ENCODE data around the gene NELFB.

Gene NELFB

DNA sequence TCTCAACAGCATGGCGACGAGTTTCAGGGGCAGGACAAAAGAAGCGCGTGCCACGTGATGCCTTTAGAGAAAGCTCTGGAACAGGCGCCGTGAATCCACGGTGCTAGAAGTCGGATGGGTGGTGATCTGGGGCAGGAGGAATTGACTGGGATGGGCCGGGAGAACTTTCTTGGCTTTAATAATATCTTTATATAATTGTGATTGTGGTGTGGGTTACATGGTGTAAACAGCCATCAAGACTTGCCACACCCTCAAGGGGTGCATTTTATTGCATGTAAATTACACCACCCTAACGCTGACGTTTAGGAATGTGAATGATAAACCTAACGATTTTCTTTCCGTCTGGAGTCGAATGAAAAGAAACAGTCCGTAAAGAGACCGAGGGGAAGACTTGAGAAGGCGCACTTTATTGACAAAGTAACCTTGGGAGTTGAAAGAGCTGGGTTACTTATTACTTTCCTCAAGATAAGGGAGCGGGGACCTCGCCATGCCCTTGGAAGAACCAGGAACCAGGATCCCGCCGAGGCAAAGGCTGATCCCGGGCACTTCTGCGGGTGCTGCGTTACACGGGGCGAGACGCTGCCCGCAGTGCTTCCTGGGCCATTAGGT, 38.5 kb downstream of the NELFB start:
- DNase-seq, result no peak

DNA sequence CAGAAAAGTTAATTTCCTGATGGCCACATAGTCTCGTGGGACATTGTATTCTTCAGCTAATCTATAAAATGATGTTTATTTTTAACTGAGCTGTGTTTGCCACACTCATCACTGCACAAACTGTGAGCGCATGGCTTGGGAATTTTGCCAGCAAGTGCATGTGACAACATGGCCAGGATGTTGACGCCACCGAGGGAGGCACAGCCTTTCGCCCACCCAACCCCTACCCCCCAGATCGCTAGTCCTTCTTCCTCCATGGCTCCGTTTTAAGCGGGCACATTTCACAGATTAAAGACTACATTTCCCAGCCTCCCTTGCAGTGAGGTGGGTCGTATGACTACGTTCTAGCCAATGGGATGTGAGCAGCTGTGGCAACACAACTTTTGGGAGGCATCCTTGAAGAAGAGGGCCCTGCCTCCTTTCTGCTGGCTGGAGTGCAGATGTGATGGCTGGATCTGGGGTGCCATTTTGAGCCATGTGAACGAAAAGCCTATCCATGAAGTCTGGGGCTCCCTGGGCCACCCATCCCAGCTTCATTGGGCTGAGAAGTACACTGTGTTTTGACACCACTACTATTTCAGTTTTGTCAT, 39.1 kb downstream of the NELFB start:
- no peak for DNase-seq

DNA sequence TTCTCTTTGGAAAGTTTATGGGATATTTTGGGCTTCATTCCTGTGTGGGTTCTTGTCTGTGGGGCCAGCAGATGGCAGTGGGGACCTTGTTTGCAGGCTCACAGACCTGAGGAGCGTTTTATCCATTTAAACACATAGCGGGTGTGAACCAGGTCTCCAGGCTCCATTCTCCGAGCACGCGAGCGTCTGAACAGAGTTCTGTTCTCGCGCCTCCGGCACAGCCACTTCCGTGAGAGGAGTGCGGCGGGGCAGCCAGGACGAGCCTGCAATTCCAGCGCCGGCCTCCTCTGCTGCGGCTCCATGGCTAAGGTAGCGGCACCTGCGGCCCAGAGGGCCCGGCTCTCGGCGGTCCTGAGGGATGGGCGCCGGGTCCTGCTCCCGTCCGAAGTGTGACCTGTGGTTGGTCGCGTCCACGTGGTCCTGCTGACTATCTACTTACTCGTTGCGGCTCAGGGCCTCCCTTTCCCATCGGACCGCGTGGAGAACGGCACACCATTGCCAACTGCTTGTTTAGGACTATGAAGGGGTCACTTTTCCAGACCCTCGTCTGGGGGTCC, 39.6 kb downstream of the NELFB start:
- no peak for DNase-seq

DNA sequence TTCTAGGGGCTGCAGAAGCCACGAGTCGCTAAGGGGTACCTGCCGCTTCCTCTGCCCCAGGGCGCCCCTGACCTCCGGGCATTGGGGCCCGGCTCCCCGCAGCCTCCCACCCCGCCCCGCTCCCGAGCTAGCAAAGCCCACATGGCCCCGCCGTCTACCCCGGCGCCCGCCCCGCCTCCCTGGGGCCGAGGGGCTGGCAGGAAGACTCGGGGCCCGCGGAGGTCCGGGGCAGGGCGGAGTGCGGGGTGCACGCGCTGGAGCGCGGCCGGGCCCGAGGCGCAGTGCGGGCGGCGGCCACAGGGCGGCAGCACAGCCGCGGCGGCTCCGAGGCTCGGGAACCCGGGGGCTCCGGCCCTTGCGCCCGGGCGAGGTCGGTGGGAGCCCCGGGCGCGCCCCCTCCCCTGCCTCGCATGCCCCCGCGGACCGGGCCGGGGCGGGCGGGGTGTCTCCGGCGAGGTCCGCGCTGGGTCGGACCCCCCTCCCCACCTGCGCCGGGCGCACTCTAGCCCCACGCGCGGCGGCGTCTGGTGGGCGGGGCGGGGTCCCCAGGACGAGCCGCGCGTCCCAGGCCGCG, 40.2 kb downstream of the NELFB start:
- DNase-seq, result no peak

- no peak for DNase-seq
Observed at GRCh38 chr9:137295849-137296669, 40.9 kb downstream of the NELFB start.

- DNase-seq, result no peak
Observed at GRCh38 chr9:137296670-137297664, 41.8 kb downstream of the NELFB start.

GRCh38 chr9:137297966-137298365, 42.8 kb downstream of the NELFB start:
- no peak for DNase-seq

- DNase-seq, result no peak
Observed at GRCh38 chr9:137298401-137299202, 43.5 kb downstream of the NELFB start.

GRCh38 chr9:137299203-137299565, 44.1 kb downstream of the NELFB start:
- DNase-seq, result no peak

DNA sequence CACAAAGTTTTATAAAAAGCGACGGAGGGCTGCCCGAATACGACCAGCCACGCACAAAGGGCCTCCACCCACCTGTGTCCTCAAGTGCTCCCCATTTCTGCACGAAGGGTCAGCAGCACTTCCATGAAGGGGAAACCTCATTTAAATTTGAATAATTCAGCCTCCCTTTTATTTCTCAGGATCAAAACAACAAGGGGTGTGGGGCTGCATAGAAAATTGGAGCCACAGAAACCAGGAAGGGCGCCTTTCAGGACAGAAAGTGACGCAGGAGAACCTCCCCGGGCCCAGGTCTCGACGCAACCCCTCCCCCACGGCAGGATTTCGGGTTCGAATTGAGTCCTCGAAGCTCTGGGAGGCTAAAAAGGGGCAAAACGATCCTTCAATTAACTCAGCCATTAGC, 44.8 kb downstream of the NELFB start:
- DNase-seq, result no peak

- no peak for DNase-seq
Observed at GRCh38 chr9:137300567-137301080, 45.5 kb downstream of the NELFB start.

- no peak for DNase-seq
Observed at GRCh38 chr9:137301081-137301947, 46.2 kb downstream of the NELFB start.

GRCh38 chr9:137302118-137302448, 47.0 kb downstream of the NELFB start, which contains the start of gene NRARP:
Gene NRARP (minus strand): TSS chr9:137302271. CDS start chr9:137301928, 343 bp downstream.
- DNase-seq, result peak; percentile 77

- DNase-seq, result no peak
Observed at GRCh38 chr9:137302449-137303150, 47.5 kb downstream of the NELFB start.

DNA sequence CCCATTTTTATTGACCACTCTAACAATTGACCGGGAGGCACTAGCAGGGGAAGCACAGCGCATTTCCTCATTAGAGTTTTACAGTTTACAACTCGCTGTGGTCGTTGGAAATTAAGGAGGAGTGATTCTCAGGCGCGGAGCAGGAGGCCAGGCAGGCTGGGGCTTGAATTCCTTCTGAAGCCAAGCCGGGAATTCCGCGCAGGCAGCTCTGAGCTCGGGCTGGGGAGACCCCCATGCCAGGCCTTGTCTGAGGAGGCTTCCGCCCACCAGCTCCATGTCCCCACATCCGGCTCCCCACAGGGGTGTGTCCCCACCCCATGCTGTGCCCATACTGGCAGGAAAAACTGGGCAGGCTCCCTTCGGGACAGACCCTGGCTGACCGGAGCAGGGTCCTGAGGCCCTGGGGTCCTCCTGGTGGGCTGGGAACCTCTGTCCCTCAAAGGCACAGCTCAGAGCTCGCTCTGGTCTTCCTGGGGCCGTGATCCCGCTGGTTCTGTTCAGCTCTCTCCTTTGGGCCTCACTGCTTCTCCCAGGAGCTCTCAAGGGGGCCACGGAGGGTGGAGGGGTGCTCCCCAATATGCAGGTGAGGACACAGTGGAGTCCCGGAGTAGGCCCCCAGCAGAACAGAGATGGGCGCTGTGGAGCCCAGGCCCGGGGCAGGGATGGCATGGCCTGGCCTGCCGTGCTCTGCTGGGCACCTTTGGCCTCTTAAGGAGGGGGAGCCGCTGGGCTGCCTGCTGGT, 48.2 kb downstream of the NELFB start:
- DNase-seq, result no peak

GRCh38 chr9:137303893-137304382, 48.8 kb downstream of the NELFB start:
- no peak for DNase-seq

DNA sequence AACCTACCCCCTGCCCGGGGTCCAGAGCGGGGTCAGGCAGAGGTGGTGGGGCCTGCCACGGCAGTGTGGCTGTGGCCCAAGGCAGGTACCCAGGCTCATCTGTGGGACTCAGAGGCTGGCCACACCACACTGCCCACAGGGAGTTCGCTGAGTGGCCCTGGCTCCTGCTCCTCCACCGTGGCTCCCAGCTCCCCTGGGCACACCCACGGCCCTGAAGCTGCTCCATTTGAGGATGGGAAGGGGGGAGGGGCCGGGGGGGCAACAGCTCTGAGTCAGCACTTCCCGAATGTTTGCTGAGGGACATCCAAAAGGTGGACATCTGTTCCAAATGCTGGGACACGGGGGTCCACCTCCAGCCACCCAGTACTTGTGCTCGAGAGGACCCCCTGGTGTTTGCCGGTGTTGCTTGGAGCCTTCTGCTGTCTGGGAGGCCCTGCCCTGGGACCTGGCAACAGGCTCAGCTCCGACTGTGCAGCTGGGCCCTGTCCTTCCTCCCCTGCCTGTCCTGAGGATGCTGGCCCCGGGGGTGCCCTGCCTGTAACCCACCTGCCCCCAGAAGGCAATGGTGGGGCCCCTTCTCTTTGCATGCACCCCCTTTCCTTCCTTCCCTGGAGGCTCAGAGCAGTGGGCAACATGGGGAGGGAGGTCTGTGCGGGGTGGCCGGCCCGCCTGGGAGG, 49.4 kb downstream of the NELFB start:
- no peak for DNase-seq
